Measurements from ENCODE around the gene TESMIN.
A peak's percentile ranks its signal among the peaks of the same experiment; 100 is the strongest.

TESMIN gene

DNA sequence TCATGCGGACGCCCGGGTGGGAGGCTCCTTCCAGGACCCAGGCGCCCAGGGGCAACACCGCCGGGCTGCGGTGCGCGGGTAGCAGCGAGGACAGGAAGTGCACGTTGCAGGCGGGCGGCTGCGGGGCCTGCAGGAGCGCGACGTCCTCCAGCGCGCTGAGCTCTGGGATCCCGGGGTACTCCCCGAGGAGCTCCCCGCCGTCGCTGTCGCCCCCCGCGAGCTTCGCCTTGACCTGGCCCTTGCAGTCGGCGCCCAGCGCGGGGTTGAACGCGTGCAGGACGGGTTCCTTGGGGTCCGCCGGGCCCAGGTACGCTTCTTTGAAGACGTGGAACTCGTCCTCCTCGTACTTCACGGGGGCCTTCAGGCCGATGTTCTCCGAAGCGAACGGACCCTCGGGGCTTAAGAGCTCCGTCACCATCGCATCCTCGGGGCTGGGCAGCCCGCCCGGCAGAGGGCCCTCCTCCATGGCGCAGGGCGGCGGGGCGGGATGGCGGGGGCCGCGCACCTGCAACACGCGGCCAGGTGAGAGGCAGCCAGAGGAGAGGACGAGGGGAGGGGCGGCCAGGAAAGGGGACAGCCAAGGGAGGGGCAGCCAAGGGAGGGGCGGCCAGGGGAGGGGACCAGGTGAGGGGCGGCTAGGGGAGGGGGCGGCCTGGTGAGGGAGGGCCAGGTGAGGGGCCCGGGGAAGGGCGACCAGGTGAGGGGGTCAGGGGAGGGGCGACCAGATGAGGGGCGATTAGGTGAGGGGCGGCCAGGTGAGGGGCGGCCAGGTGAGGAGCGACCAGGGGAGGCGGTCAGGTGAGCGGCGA, 921 bp downstream of the TESMIN start:
- no peaks in the 10 kb centered on the region for H3K9me3 Mint-ChIP-seq
- no peaks in the 10 kb centered on the region for H3K27me3 Mint-ChIP-seq (ENCODE audit: low read depth)
- H3K4me3 Mint-ChIP-seq = peak overlapping the region; percentile 68
- DNase-seq (ENCODE audit: low spot score) = no peak
- H3K27ac Mint-ChIP-seq = peak overlapping the region; percentile 80
- H3K36me3 Mint-ChIP-seq (ENCODE audit: low read depth) = peaks cover 17% of the 10 kb centered on the region
- H3K4me1 Mint-ChIP-seq (ENCODE audit: low read depth) = peaks cover 3% of the 10 kb centered on the region

DNA sequence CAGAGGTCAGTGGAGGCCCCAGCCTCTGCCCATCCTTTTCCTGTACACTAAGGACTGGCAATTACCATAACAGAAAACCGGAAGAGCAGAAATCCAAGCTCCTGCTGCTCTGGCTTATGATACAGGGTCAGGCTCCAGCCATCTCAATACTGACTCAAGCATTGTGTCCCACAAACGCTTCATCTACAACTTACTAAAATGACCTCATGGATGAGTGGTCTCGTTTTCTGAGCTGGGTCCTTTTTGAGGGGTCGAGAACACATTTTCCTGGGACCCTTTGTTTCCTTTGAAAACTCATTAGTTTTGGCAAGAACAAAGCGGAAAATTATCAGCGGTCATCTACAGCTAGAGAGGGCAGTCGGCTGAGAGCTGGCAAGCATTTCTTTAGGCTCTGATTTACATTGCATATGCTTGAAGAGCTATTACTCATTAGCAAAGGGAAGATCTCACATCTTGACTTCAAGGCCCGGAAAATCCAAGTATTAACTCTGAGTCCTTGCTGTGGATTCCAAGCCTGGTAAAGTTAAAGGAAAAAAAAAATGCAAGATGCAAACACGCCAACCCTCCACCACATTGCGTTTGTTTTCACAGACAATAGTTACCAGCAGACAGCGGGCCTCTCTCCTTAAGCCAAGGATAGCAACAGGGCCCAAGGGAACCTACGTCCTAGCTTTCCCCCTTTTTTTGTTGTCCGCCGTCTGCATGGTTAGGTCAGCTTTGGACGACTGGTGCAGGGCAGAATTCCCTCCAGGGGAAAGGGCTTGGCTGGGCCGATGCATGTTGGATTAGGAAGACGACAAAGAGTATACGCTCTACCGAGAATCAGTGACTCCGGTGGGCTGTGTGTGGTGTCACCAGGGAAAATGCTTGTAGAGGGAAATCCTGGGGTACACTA, 1.8 kb downstream of the TESMIN start:
- Mint-ChIP-seq H3K36me3 (ENCODE audit: low read depth) (peaks cover 12% of the 10 kb centered on the region), H3K4me3 (peak overlapping the region; percentile 68), H3K9me3 (no peaks in the 10 kb centered on the region), H3K4me1 (ENCODE audit: low read depth) (peaks cover 3% of the 10 kb centered on the region), H3K27ac (peak overlapping the region; percentile 80), H3K27me3 (ENCODE audit: low read depth) (no peaks in the 10 kb centered on the region)
- no peak for DNase-seq (ENCODE audit: low spot score)

DNA sequence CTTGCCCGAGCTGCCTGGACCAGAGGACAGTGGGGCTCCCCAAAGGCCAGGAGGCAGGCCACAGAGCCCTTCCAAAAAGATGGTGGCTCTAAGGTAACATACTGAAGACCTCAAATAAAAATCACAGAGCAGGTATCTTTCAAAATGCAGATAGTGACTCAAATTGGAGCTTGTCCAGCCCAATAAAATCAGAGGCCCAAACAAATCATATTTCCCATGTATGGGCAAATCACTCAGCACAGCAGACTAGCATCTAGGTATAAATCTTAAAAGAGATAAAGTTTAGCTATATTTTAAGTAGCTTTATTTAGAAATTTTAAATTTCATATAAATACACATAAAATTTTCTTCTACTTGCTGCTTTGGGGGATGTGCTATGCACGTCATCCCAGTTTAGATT, 3.3 kb downstream of the TESMIN start:
- Mint-ChIP-seq H3K27me3 (ENCODE audit: low read depth) (no peaks in the 10 kb centered on the region), H3K4me1 (ENCODE audit: low read depth) (peaks cover 3% of the 10 kb centered on the region), H3K27ac (no peak overlapping the region), H3K9me3 (no peaks in the 10 kb centered on the region), H3K4me3 (no peak overlapping the region), H3K36me3 (ENCODE audit: low read depth) (peaks cover 12% of the 10 kb centered on the region)
- no peak for DNase-seq (ENCODE audit: low spot score)

DNA sequence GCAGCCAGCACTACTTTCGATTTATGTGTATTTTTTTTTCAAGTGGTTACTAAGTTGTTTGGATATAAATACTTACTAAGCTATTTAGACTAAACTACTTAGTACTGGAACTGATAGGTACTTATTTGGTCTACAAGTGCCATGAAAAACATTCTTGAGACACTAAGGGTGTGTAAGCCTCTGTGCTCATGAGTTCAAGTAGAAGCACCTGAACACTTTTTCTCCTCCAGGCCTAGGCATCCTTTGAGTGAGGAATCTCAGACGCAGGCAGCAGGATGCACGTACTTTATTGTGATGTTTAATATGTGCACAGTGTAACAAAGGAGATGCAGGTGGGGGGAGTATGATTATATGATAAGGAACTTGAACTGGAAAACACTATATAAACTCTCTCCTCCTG, 7.8 kb downstream of the TESMIN start:
- Mint-ChIP-seq H3K27ac (no peak overlapping the region), H3K36me3 (ENCODE audit: low read depth) (peaks cover 6% of the 10 kb centered on the region), H3K4me1 (ENCODE audit: low read depth) (no peaks in the 10 kb centered on the region), H3K4me3 (no peak overlapping the region), H3K27me3 (ENCODE audit: low read depth) (no peaks in the 10 kb centered on the region), H3K9me3 (no peaks in the 10 kb centered on the region)
- DNase-seq (ENCODE audit: low spot score) = no peak

DNA sequence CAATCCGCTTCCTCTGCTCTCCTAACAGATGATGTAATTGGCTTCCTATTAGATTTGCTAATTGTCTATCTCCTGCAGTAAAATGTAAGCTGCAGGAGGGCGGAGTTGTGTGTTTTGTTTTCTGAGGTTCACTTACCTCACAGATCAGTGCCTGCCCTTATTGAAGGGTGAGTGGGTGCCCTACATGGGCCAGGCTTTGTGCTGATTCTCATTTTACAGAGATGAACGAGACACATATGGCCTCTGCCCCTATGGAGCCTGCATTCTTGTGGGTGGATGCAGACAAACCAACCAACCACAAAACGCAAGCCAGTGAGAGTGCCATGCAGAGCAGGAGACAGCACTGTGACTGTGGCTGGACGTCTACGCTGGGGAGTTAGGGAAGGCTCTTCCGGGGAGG, 9.9 kb downstream of the TESMIN start:
- H3K36me3 Mint-ChIP-seq (ENCODE audit: low read depth) = peaks cover 6% of the 10 kb centered on the region
- H3K27ac Mint-ChIP-seq = no peak overlapping the region
- H3K9me3 Mint-ChIP-seq = no peaks in the 10 kb centered on the region

DNA sequence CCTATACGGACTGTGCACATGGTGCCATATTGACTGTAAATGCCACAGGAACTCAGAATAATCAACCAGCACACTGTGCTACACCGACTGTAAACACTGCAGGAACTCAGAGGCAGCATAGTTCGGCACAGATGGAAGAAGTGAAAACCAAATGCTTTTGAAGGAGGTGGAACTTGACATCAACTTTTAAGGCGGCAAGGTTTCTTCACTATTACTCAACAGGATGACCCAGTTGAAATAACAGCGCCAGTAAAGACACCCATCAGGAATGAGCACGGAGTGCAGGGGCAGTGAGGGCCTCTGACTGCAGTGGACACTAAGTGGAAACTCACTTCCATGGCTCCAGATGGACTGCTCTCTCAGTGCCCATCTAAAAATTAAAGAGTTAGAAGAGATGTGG, 15.7 kb downstream of the TESMIN start:
- H3K4me3 Mint-ChIP-seq = no peak overlapping the region
- no peak overlapping the region for H3K27ac Mint-ChIP-seq
- DNase-seq (ENCODE audit: low spot score) = no peak
- H3K27me3 Mint-ChIP-seq (ENCODE audit: low read depth) = peaks cover 3% of the 10 kb centered on the region
- H3K4me1 Mint-ChIP-seq (ENCODE audit: low read depth) = no peaks in the 10 kb centered on the region
- H3K9me3 Mint-ChIP-seq = no peaks in the 10 kb centered on the region
- peaks cover 2% of the 10 kb centered on the region for H3K36me3 Mint-ChIP-seq (ENCODE audit: low read depth)

More for the DNA sequence above, 9.9 kb downstream of the TESMIN start:
- DNase-seq (ENCODE audit: low spot score) = no peak
- Mint-ChIP-seq H3K27me3 (ENCODE audit: low read depth) (no peaks in the 10 kb centered on the region), H3K4me3 (no peak overlapping the region), H3K4me1 (ENCODE audit: low read depth) (no peaks in the 10 kb centered on the region)

DNA sequence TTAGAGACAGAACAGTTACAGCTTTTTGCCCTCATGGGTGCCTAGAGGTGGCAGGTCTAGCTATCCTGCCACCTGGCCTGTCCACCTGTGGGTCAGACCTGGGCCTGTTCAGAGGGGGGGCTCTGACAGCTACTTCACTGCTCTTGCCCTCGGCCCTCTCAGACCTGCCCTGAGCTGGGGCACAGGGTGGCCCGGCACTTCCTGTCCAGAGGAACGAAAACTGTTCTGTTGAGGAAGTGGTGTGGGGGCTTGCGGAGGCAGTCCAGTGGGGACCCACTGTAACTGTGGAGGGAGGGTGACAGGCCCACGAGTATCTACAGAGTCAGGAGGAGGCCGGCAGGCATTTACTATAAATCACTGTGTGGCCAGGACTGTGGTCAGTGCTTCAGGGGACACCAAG, 16.2 kb downstream of the TESMIN start:
- H3K4me3 Mint-ChIP-seq = no peak overlapping the region
- no peaks in the 10 kb centered on the region for H3K9me3 Mint-ChIP-seq
- H3K36me3 Mint-ChIP-seq (ENCODE audit: low read depth) = peaks cover 2% of the 10 kb centered on the region
- no peaks in the 10 kb centered on the region for H3K4me1 Mint-ChIP-seq (ENCODE audit: low read depth)
- H3K27ac Mint-ChIP-seq = no peak overlapping the region
- H3K27me3 Mint-ChIP-seq (ENCODE audit: low read depth) = peaks cover 3% of the 10 kb centered on the region
- DNase-seq (ENCODE audit: low spot score) = no peak

DNA sequence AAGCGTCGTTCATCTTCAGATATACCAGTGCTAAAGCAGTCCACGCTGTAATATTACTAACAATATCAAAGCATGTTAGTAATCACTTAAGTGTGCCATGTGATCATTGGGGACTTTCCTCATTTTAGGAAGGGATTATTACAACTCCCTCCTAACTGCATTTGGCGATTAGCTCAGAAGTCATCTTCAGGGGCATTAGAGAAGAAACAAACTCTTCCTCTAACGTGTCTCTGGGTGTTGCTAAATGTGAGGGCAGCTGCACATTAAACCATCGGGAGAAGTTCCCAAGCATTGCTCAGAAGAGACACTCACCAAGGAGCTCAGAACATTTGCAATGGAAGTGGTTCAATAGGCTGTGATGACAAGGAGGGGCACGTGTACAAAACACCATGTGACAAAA, 17.2 kb downstream of the TESMIN start:
- Mint-ChIP-seq H3K4me1 (ENCODE audit: low read depth) (no peaks in the 10 kb centered on the region), H3K27ac (no peak overlapping the region), H3K36me3 (ENCODE audit: low read depth) (peaks cover 2% of the 10 kb centered on the region), H3K9me3 (no peaks in the 10 kb centered on the region), H3K27me3 (ENCODE audit: low read depth) (peaks cover 6% of the 10 kb centered on the region), H3K4me3 (no peak overlapping the region)
- no peak for DNase-seq (ENCODE audit: low spot score)

DNA sequence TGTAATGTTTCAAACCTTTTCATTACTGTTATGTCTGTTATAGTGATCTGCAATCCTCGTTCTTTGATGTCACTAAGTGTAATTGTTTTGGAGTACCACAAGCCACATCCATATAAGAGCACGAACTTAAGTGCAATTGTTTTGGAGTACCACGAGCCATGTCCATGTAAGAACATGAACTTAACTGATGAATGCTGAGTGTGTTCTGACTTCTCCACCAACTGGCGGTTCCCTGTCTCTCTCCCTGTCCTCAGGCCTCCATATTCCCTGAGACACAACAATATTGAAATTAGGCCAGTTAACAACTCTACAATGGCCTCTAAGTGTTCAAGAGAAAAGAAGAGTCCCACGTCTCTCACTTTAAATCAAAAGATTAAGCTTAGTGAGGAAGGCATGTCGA, 23.5 kb downstream of the TESMIN start:
- Mint-ChIP-seq H3K36me3 (ENCODE audit: low read depth) (no peaks in the 10 kb centered on the region), H3K4me1 (ENCODE audit: low read depth) (no peaks in the 10 kb centered on the region), H3K4me3 (no peak overlapping the region), H3K9me3 (no peaks in the 10 kb centered on the region), H3K27ac (no peak overlapping the region), H3K27me3 (ENCODE audit: low read depth) (peaks cover 22% of the 10 kb centered on the region)
- DNase-seq (ENCODE audit: low spot score) = no peak

DNA sequence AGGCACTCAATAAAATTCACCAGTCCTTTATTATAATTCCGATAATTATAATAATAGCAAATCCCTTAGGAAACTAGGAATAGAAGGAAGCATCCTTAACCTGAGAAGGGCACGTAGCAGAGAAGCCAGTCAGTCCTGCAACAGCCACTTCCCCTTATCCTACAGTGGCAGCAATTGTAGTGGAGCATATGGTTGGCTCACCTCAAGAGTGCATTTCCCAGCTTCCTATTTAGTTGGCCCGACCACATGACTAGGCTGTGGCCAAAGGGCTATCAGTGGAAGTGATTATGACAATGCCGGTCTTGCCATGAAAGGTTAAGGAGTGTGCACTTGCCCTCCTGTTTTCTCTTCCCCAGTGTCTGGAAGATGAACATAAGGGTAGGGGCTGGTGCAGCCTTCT, 27.0 kb downstream of the TESMIN start:
- Mint-ChIP-seq H3K4me1 (ENCODE audit: low read depth) (no peaks in the 10 kb centered on the region), H3K27ac (no peak overlapping the region), H3K9me3 (peaks cover 9% of the 10 kb centered on the region), H3K4me3 (no peak overlapping the region), H3K27me3 (ENCODE audit: low read depth) (peaks cover 27% of the 10 kb centered on the region), H3K36me3 (ENCODE audit: low read depth) (no peaks in the 10 kb centered on the region)
- DNase-seq (ENCODE audit: low spot score) = no peak

DNA sequence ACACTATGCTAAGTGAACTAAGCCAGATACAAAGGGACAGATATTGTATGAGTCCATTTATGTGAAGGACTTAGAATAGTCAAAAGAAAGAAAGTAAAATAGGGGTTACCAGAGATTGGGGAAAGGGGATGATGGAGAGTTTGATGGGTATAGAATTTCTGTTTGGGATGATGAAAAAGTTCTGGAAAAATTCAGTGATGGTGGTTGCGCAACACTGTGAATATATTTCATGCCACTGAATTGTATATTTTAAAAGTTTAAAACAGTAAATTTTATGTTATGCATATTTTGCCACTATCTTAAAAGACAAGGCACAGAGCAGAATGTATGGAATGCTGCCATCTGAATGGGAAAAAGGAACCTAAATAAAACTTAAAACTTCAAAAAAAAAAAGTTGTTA, 29.2 kb downstream of the TESMIN start:
- Mint-ChIP-seq H3K9me3 (peaks cover 9% of the 10 kb centered on the region), H3K36me3 (ENCODE audit: low read depth) (no peaks in the 10 kb centered on the region), H3K4me3 (no peak overlapping the region), H3K4me1 (ENCODE audit: low read depth) (no peaks in the 10 kb centered on the region), H3K27me3 (ENCODE audit: low read depth) (peaks cover 20% of the 10 kb centered on the region), H3K27ac (no peak overlapping the region)
- no peak for DNase-seq (ENCODE audit: low spot score)

DNA sequence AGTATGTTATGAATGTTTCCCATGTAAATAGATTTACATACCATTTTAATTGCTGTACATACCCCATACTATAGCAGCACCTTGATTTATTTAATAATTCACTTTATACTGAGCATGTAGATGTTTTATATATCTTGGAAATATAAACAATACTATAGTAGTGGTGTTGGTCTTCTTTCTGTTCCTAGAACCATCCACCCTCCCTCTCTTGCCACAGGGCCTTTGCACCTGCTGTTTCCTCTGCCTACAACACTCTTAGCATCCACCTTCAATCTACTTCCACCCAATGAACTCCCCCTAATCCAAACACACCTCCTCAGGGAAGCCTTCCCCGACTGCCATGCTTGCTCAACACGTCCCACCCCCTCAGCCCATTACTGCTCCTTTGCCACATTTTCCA, 30.2 kb downstream of the TESMIN start:
- Mint-ChIP-seq H3K27ac (no peak overlapping the region), H3K4me3 (no peak overlapping the region), H3K27me3 (ENCODE audit: low read depth) (peaks cover 20% of the 10 kb centered on the region), H3K9me3 (peaks cover 9% of the 10 kb centered on the region), H3K4me1 (ENCODE audit: low read depth) (no peaks in the 10 kb centered on the region), H3K36me3 (ENCODE audit: low read depth) (no peaks in the 10 kb centered on the region)
- no peak for DNase-seq (ENCODE audit: low spot score)

DNA sequence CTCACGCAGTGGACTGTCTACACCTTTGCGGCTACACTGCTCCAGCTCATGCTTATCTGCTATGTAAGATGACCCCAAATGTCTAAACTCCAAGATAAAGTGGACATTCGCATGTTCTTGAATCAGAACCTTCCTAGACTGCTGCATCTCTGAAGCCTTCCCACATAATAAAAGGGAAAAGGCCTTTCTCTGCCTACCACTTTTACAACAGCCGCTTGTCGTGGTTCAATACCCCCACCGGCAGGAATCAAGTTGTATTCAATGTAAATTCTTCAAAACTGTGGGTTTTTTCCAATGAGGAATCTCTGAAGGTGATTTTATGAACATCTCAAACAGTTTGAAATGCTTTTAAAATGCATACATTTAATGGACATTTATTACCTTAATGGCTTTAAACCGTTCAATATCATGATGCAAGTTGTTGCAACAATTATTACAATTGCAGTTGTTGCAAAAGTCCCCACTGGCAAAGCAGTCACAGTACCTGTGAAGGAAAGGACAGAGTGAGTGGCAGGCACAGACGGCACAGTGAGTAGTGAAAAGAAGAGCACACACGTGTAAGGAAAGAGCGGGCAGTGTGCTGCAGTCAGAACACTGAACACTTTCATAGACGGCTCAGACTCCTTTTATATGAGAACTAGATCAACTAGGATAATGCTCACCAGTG, 35.7 kb downstream of the TESMIN start:
- Mint-ChIP-seq H3K27ac (no peak overlapping the region), H3K4me3 (no peak overlapping the region), H3K9me3 (peaks cover 9% of the 10 kb centered on the region), H3K4me1 (ENCODE audit: low read depth) (no peaks in the 10 kb centered on the region), H3K36me3 (ENCODE audit: low read depth) (no peaks in the 10 kb centered on the region), H3K27me3 (ENCODE audit: low read depth) (peaks cover 10% of the 10 kb centered on the region)
- DNase-seq (ENCODE audit: low spot score) = no peak
